ENCODE results near the gene CD99. TPM values are rescaled to one million over a fixed set of nuclear protein-coding genes. Genes with fewer than 3 reads are reported as not detected.
A peak's percentile ranks its signal among the peaks of the same experiment; 100 is the strongest.
"Not testable (repeated sequence)": the region's sequence is repeated elsewhere in the genome, so short reads cannot be mapped to it uniquely, and the experiment has no call there.

CD99 gene
- total RNA-seq, 1 experiment from 2014 or later, result 77.9 TPM

DNA sequence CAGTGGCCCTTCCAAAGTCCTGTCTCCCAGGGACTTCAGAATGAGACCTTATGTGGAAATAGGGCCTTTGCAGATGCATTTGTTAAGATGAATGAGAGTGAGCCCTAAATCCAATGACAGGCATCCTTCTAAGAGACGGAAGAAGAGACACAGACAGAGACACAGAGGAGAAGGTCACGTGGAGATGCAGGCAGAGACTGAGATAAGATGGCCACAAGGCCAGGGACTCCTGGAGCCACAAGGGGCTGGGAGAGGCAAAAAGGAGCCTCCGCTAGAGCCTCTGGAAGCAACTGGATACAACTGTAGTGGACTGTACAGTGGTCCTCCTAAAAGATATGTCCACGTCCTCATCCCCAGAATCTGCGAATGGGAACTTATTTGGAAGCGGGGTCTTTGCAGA is 19.0 kb upstream of the CD99 start:
- H3K4me1 Mint-ChIP-seq, result no peaks in the 10 kb centered on the region
- TF ChIP-seq, protein P1, sequence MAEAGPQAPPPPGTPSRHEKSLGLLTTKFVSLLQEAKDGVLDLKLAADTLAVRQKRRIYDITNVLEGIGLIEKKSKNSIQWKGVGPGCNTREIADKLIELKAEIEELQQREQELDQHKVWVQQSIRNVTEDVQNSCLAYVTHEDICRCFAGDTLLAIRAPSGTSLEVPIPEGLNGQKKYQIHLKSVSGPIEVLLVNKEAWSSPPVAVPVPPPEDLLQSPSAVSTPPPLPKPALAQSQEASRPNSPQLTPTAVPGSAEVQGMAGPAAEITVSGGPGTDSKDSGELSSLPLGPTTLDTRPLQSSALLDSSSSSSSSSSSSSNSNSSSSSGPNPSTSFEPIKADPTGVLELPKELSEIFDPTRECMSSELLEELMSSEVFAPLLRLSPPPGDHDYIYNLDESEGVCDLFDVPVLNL (CRISPR knock-in tag; IDR thresholded peaks at IDR 0.05; ENCODE audit: borderline replicate concordance, low read depth), result no peak
- TF ChIP-seq ZNF263 (CRISPR knock-in tag; IDR thresholded peaks at IDR 0.05; ENCODE audit: low read depth), result no peak
- TF ChIP-seq PRRX2 (CRISPR knock-in tag; IDR thresholded peaks at IDR 0.05), result no peak
- TF ChIP-seq, protein P2, sequence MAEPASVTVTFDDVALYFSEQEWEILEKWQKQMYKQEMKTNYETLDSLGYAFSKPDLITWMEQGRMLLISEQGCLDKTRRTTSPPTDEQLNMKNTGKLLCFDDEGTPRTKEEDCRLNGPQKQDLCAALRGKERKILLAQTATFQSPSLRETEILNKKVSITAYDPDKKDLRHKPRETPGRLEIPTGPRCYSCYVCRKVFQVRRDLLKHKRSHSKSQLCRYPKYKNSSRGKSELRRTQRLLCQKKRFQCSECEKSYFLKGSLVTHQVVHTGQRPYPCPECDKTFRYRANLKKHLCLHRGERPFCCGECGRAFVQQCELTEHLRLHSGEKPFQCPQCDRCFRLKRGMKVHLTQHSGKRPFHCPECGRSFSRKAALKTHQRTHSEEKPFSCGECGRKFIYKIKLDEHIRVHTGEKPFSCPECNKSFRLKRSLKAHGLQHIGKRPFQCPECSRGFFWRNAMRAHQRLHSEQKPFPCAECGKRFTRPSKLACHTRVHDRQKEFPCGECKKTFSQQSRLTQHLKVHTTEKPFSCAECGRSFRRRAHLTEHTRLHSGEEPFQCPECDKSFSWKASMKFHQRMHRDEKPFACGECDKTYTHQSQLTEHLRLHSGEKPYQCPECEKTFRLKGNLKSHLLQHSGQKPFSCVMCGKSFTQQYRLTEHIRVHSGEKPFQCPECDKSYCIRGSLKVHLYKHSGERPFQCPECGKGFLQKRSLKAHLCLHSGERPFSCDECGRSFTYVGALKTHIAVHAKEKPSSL (CRISPR knock-in tag; conservative IDR thresholded peaks at IDR 0.05), result no peak
- TF ChIP-seq, protein P3, sequence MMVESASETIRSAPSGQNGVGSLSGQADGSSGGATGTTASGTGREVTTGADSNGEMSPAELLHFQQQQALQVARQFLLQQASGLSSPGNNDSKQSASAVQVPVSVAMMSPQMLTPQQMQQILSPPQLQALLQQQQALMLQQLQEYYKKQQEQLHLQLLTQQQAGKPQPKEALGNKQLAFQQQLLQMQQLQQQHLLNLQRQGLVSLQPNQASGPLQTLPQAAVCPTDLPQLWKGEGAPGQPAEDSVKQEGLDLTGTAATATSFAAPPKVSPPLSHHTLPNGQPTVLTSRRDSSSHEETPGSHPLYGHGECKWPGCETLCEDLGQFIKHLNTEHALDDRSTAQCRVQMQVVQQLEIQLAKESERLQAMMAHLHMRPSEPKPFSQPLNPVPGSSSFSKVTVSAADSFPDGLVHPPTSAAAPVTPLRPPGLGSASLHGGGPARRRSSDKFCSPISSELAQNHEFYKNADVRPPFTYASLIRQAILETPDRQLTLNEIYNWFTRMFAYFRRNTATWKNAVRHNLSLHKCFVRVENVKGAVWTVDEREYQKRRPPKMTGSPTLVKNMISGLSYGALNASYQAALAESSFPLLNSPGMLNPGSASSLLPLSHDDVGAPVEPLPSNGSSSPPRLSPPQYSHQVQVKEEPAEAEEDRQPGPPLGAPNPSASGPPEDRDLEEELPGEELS (CRISPR knock-in tag; IDR thresholded peaks at IDR 0.05), result no peak
- TF ChIP-seq CBFB (CRISPR knock-in tag; IDR thresholded peaks at IDR 0.05; ENCODE audit: low read depth), result no peak
- no peak overlapping the region for H3K4me3 Mint-ChIP-seq
- peaks cover 14% of the 10 kb centered on the region for H3K9me3 Mint-ChIP-seq
- DNase-seq (ENCODE audit: low spot score) (no peak), ATAC-seq (no peak)
- POLR2A ChIA-PET, result no interaction called here
- CTCF ChIA-PET, result no interaction called here
- H3K36me3 Mint-ChIP-seq, result peaks cover 5% of the 10 kb centered on the region; the same call in 1 of the 2 replicates
- no peak overlapping the region for H3K27ac Mint-ChIP-seq
- no peaks in the 10 kb centered on the region for H3K27me3 Mint-ChIP-seq (ENCODE audit: low read depth)

DNA sequence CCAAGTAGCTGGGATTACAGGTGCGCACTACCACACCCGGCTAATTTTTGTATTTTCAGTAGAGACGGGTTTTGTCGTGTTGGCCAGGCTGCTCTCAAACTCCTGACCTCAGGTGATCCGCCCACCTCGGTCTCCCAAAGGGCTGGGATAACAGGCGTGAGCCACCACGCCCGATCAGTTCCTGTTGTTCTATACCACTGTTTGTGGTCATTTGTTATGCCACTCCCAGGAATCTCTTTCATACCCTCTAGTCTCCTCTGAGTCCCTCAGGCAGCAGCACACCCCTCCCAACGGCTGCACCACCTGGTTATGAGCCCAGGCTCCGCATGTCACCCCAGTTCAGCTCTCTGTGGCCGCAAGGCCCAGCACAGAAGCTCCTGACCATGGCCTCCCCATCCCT is 17.5 kb upstream of the CD99 start:
- no peak overlapping the region for H3K27ac Mint-ChIP-seq
- H3K9me3 Mint-ChIP-seq, result peaks cover 14% of the 10 kb centered on the region
- H3K27me3 Mint-ChIP-seq (ENCODE audit: low read depth), result no peaks in the 10 kb centered on the region
- no peak overlapping the region for H3K4me3 Mint-ChIP-seq
- no peaks in the 10 kb centered on the region for H3K4me1 Mint-ChIP-seq
- ChIA-PET POLR2A (no interaction called here), CTCF (no interaction called here)
- TF ChIP-seq, protein P4, sequence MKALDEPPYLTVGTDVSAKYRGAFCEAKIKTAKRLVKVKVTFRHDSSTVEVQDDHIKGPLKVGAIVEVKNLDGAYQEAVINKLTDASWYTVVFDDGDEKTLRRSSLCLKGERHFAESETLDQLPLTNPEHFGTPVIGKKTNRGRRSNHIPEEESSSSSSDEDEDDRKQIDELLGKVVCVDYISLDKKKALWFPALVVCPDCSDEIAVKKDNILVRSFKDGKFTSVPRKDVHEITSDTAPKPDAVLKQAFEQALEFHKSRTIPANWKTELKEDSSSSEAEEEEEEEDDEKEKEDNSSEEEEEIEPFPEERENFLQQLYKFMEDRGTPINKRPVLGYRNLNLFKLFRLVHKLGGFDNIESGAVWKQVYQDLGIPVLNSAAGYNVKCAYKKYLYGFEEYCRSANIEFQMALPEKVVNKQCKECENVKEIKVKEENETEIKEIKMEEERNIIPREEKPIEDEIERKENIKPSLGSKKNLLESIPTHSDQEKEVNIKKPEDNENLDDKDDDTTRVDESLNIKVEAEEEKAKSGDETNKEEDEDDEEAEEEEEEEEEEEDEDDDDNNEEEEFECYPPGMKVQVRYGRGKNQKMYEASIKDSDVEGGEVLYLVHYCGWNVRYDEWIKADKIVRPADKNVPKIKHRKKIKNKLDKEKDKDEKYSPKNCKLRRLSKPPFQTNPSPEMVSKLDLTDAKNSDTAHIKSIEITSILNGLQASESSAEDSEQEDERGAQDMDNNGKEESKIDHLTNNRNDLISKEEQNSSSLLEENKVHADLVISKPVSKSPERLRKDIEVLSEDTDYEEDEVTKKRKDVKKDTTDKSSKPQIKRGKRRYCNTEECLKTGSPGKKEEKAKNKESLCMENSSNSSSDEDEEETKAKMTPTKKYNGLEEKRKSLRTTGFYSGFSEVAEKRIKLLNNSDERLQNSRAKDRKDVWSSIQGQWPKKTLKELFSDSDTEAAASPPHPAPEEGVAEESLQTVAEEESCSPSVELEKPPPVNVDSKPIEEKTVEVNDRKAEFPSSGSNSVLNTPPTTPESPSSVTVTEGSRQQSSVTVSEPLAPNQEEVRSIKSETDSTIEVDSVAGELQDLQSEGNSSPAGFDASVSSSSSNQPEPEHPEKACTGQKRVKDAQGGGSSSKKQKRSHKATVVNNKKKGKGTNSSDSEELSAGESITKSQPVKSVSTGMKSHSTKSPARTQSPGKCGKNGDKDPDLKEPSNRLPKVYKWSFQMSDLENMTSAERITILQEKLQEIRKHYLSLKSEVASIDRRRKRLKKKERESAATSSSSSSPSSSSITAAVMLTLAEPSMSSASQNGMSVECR (CRISPR knock-in tag; IDR thresholded peaks at IDR 0.05; ENCODE audit: borderline replicate concordance), result no peak
- TF ChIP-seq CBFB (CRISPR knock-in tag; IDR thresholded peaks at IDR 0.05; ENCODE audit: low read depth), result no peak
- TF ChIP-seq, protein P5, sequence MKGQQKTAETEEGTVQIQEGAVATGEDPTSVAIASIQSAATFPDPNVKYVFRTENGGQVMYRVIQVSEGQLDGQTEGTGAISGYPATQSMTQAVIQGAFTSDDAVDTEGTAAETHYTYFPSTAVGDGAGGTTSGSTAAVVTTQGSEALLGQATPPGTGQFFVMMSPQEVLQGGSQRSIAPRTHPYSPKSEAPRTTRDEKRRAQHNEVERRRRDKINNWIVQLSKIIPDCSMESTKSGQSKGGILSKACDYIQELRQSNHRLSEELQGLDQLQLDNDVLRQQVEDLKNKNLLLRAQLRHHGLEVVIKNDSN (CRISPR knock-in tag; IDR thresholded peaks at IDR 0.05), result no peak
- TF ChIP-seq, protein P2 (CRISPR knock-in tag; conservative IDR thresholded peaks at IDR 0.05), result no peak
- TF ChIP-seq, protein P1 (CRISPR knock-in tag; IDR thresholded peaks at IDR 0.05; ENCODE audit: borderline replicate concordance, low read depth), result no peak
- TF ChIP-seq, protein P6, sequence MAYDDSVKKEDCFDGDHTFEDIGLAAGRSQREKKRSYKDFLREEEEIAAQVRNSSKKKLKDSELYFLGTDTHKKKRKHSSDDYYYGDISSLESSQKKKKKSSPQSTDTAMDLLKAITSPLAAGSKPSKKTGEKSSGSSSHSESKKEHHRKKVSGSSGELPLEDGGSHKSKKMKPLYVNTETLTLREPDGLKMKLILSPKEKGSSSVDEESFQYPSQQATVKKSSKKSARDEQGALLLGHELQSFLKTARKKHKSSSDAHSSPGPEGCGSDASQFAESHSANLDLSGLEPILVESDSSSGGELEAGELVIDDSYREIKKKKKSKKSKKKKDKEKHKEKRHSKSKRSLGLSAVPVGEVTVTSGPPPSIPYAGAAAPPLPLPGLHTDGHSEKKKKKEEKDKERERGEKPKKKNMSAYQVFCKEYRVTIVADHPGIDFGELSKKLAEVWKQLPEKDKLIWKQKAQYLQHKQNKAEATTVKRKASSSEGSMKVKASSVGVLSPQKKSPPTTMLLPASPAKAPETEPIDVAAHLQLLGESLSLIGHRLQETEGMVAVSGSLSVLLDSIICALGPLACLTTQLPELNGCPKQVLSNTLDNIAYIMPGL (CRISPR knock-in tag; IDR thresholded peaks at IDR 0.05), result no peak
- DNase-seq (ENCODE audit: low spot score), result no peak
- ATAC-seq, result peak; percentile 44
- H3K36me3 Mint-ChIP-seq, result peaks cover 5% of the 10 kb centered on the region; the same call in 1 of the 2 replicates

DNA sequence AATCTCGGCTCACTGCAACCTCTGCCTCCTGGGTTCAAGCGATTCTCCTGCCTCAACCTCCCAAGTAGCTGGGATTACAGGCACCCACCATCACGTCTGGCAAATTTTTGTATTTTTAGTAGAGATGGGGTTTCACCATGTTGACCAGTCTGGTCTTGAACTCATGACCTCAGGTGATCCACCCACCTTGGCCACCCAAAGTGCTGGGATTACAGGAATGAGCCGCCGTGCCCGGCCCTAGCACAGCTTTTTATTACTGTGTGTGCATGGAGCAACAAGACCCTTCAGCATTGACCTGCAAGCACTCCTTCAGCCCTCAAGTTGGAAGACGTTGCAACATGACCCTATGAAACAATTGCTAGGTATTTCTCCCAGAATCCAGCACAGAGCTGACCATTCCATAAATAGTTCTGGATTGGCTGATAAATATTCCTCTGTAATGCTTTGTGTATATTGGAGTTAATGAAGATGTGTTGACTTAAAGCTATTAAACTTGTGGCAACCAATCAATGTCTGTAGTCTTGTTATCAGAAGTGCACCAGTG is 15.4 kb upstream of the CD99 start:
- H3K36me3 Mint-ChIP-seq; H3K27me3 Mint-ChIP-seq (ENCODE audit: low read depth); H3K4me1 Mint-ChIP-seq; POLR2A ChIA-PET; DNase-seq (ENCODE audit: low spot score); CTCF ChIA-PET; H3K27ac Mint-ChIP-seq; ATAC-seq; H3K4me3 Mint-ChIP-seq: not testable (repeated sequence)
- peaks cover 14% of the 10 kb centered on the region for H3K9me3 Mint-ChIP-seq

Data from WTC11 (cell line).